Activated CD4-positive, alpha-beta memory T cell treated with anti-CD3 and anti-CD28 coated beads, Interleukin-2, amount 10 ng/mL, durations not matched to agents 7 days and 5 days (primary cell): ENCODE data around the gene MICAL1. TPM values are rescaled to one million over a fixed set of nuclear protein-coding genes. Genes with fewer than 3 reads are reported as not detected.

ENCODE experiments used
- CTCF ChIA-PET: fragments of 350-600 bp; sonication (Branson Sonifier 250); formaldehyde crosslinking; loops from one replicate; lab custom pipeline; 2021; ENCODE audit warnings: antibody characterized with exemption, inconsistent platforms; lab: Charles Lee
- POLR2A ChIA-PET: fragments of 350-600 bp; sonication (Branson Sonifier 250); formaldehyde crosslinking; loops from one replicate; lab custom pipeline; 2021; ENCODE audit warnings: antibody characterized with exemption; lab: Charles Lee
- DNase-seq: peaks from one replicate; pipeline ENCODE4 v3.0.0-alpha.2; 2020
- H3K27ac Mint-ChIP-seq: one replicate; pipeline ENCODE4 v1.8.0; 2021; ENCODE audit warnings: mild to moderate bottlenecking, mixed read lengths
- H3K27me3 Mint-ChIP-seq: one replicate; pipeline ENCODE4 v1.8.0; 2021; ENCODE audit warnings: mixed read lengths
- H3K36me3 Mint-ChIP-seq: one replicate; pipeline ENCODE4 v1.8.0; 2021; ENCODE audit warnings: low read depth, mixed read lengths
- H3K4me1 Mint-ChIP-seq: one replicate; pipeline ENCODE4 v1.8.0; 2021; ENCODE audit warnings: mixed read lengths
- H3K4me3 Mint-ChIP-seq: one replicate; pipeline ENCODE4 v1.8.0; 2021; ENCODE audit warnings: mild to moderate bottlenecking, mixed read lengths
- H3K9me3 Mint-ChIP-seq: one replicate; pipeline ENCODE4 v1.8.0; 2021; ENCODE audit warnings: mixed read lengths
- total RNA-seq, 2 experiments: library from RNA; stranded (reverse); gene quantifications; one replicate each; pipeline ENCODE4 v1.2.3, GENCODE V29; 2021

MICAL1 gene
- total RNA-seq, 2 experiments from 2014 or later, result 125 to 128 TPM

GRCh38 chr6:109485266-109485935 lies 29.8 kb upstream of the MICAL1 start:
- H3K27me3 Mint-ChIP-seq, result peaks cover 2% of the 10 kb centered on the region
- no peak for DNase-seq
- peaks cover 34% of the 10 kb centered on the region for H3K4me1 Mint-ChIP-seq
- H3K36me3 Mint-ChIP-seq, result peaks cover 19% of the 10 kb centered on the region
- H3K27ac Mint-ChIP-seq, result no peak overlapping the region
- ChIA-PET CTCF (no interaction called here), POLR2A (interaction anchor here (0.6 to 8.1 kb wide), 5 partner anchors 29 to 102 kb away, joined by 3 to 139 read pairs (median 6); partner anchors contain the start of genes MICAL1, PPIL6 and SMPD2)
- H3K9me3 Mint-ChIP-seq, result no peaks in the 10 kb centered on the region
- H3K4me3 Mint-ChIP-seq, result no peak overlapping the region

GRCh38 chr6:109484122-109484521 lies 28.6 kb upstream of the MICAL1 start:
- DNase-seq, result no peak
- POLR2A ChIA-PET, result interaction anchor here (0.8 to 8.1 kb wide), 2 partner anchors 28 to 41 kb away, joined by 3 to 139 read pairs; partner anchors contain the start of gene MICAL1

DNA sequence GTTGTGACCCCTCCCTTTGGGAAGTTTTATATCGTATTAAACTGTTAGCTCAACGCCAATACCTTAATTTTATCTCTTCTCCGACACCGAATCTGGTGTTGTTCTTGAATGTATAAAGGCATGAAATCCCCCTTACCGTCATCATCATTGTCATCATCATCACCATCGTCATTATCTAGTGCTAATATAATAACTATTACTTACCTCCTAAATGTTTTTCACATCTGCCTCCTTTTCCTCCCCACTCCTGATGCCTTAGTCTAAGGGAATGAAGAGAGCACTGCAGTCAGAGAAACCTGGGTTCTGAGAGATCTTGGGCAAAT lies 28.1 kb upstream of the MICAL1 start:
- CTCF ChIA-PET, result no interaction called here
- Mint-ChIP-seq H3K9me3 (no peaks in the 10 kb centered on the region), H3K4me3 (peak overlapping the region; percentile 63), H3K27me3 (peaks cover 2% of the 10 kb centered on the region), H3K27ac (peak overlapping the region; percentile 27), H3K4me1 (peaks cover 40% of the 10 kb centered on the region), H3K36me3 (peaks cover 32% of the 10 kb centered on the region)
- DNase-seq, result no peak
- POLR2A ChIA-PET, result interaction anchor here (2.0 to 8.1 kb wide), 2 partner anchors 27 to 389 kb away, joined by 9 to 139 read pairs; partner anchors contain the start of genes CEP57L1, MICAL1 and SESN1

More at GRCh38 chr6:109484122-109484521, 28.6 kb upstream of the MICAL1 start:
- Mint-ChIP-seq H3K27ac (peak overlapping the region; percentile 21), H3K4me3 (peak overlapping the region; percentile 63), H3K9me3 (no peaks in the 10 kb centered on the region), H3K27me3 (peaks cover 2% of the 10 kb centered on the region), H3K4me1 (peaks cover 36% of the 10 kb centered on the region), H3K36me3 (peaks cover 27% of the 10 kb centered on the region)
- CTCF ChIA-PET, result no interaction called here

GRCh38 chr6:109482905-109483734 lies 27.5 kb upstream of the MICAL1 start, which contains the start of gene ZBTB24:
Gene ZBTB24, minus strand, starts transcription at chr6:109483219. Its CDS starts 1,193 bp downstream, at chr6:109482026.
- DNase-seq, result peak; percentile 91
- Mint-ChIP-seq H3K4me3 (peak within 1 kb of the TSS; percentile 98), H3K9me3 (no peaks in the 10 kb centered on the region), H3K27ac (peak within 1 kb of the TSS; percentile 88), H3K36me3 (peaks cover 36% of the 10 kb centered on the region), H3K4me1 (peaks cover 46% of the 10 kb centered on the region), H3K27me3 (peaks cover 2% of the 10 kb centered on the region)
- ChIA-PET CTCF (interaction anchor here (0.6 to 1.5 kb wide), 10 partner anchors 8 to 100 kb away, joined by 3 to 13 read pairs (median 4); partner anchors contain the start of genes CD164, MICAL1, PPIL6 and SMPD2), POLR2A (interaction anchor here (1.0 to 8.1 kb wide), 9 partner anchors 9 to 388 kb away, joined by 3 to 139 read pairs (median 25); partner anchors contain the start of genes CD164, CEP57L1, MICAL1 and PPIL6)

DNA sequence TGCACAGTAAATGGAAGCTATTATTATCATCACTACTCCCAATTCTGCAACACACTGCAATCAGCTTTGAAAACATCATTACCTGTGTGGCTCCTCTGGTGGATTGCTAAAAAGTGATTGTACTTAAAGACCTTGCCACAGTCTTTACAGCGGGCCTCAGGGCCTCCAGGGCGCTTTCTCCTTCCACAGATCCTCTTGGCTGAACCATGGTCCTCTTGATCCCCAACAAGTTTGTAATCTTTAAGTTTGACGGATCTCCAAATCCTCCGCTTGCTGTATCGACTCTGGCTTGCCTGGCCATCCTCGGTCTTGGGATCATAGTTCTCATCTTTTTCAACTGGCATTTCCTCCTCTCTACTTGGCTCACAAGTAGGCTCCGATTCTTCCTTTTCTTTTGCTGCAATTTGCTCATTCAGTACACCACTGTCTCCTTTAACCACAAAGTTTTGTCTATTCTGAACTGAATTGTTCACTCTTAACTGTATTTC lies 25.5 kb upstream of the MICAL1 start:
- H3K9me3 Mint-ChIP-seq, result no peaks in the 10 kb centered on the region
- peaks cover 54% of the 10 kb centered on the region for H3K36me3 Mint-ChIP-seq
- DNase-seq, result no peak
- ChIA-PET POLR2A (interaction anchor here (1.1 to 8.1 kb wide), 8 partner anchors 10 to 99 kb away, joined by 3 to 139 read pairs (median 26); partner anchors contain the start of genes CD164, MICAL1, PPIL6 and SMPD2), CTCF (interaction anchor here (1.6 to 2.6 kb wide), 6 partner anchors 10 to 559 kb away, joined by 5 to 13 read pairs (median 5); partner anchors contain the start of gene MICAL1)
- H3K27ac Mint-ChIP-seq, result peak overlapping the region; percentile 88
- peaks cover 65% of the 10 kb centered on the region for H3K4me1 Mint-ChIP-seq
- H3K4me3 Mint-ChIP-seq, result peak overlapping the region; percentile 98
- no peaks in the 10 kb centered on the region for H3K27me3 Mint-ChIP-seq

DNA sequence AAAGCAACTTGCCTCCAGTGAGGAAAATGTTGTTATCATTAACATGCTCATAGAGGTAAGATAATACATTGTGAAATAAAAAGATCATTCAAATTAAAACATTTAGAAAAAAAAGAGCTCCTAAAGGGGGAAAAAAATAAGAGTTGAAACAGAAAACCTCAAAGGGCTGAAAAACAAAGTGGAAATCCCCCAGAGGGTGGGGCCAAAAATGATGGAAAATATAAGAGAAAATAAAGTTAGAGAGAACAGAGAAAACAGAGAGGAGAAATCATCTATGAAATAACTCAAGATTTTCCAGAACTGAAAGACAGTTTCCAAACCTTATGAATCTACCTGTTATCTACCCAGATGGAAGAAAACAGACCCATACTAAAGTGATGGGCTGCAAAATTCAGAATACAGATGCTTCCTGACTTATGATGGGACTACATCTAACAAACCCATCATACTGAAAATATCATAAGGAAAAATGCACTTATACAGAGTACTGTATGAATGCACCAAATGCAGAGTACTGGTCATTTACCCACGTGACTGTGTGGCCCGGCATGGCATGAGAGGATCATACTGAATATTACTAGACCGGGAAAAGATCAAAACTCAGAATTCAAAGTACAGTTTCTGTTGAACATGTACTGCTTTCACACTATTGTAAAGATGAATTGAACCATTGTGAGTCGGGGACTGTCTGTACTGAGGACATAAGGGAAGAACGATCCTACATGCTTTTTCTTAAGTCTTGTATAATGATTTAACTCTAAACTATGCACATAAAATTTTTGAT lies 23.5 kb upstream of the MICAL1 start:
- H3K36me3 Mint-ChIP-seq, result peaks cover 69% of the 10 kb centered on the region
- POLR2A ChIA-PET, result interaction anchor here (0.6 to 8.1 kb wide), 12 partner anchors 8 to 384 kb away, joined by 3 to 139 read pairs (median 6); partner anchors contain the start of genes CD164, MICAL1, PPIL6 and SESN1
- H3K27ac Mint-ChIP-seq, result peak overlapping the region; percentile 67

GRCh38 chr6:109478222-109478805 lies 22.7 kb upstream of the MICAL1 start:
- CTCF ChIA-PET, result interaction anchor here (0.6 to 0.7 kb wide), 3 partner anchors 18 to 317 kb away, joined by 3 to 4 read pairs (median 3); no protein-coding TSS in a partner anchor

More for the DNA sequence above, 23.5 kb upstream of the MICAL1 start:
- Mint-ChIP-seq H3K9me3 (no peaks in the 10 kb centered on the region), H3K4me3 (peak overlapping the region; percentile 74), H3K4me1 (peaks cover 74% of the 10 kb centered on the region), H3K27me3 (no peaks in the 10 kb centered on the region)
- DNase-seq, result no peak
- CTCF ChIA-PET, result interaction anchor here (0.6 to 2.6 kb wide), 7 partner anchors 12 to 316 kb away, joined by 3 to 13 read pairs (median 5); partner anchors contain the start of gene MICAL1

DNA sequence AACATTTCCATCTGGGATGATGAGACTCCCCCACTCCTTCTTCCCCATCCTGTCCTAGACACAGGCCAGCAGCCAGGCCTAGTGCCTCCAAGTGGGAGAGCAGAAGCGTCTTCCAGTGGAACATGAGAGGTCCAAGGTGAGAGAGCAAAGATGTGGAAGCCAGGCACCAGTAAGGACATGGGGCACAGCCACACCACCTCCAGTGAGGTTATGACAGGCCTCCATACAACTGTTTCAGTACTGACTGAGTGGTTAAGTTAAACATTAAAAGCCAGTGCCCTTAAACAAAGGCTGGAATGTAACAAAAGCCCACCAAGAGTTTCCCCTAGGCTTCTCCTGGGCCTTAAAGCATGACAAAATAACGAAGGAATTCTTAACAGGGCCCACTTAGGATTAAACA lies 22.2 kb upstream of the MICAL1 start:
- CTCF ChIA-PET, result interaction anchor here (0.6 kb wide), 1 partner anchor 17 kb away, joined by 3 read pairs; no protein-coding TSS in a partner anchor
- H3K4me3 Mint-ChIP-seq, result peak overlapping the region; percentile 74
- H3K27me3 Mint-ChIP-seq, result no peaks in the 10 kb centered on the region
- H3K9me3 Mint-ChIP-seq, result no peaks in the 10 kb centered on the region
- no peak for DNase-seq
- peak overlapping the region; percentile 67 for H3K27ac Mint-ChIP-seq
- peaks cover 82% of the 10 kb centered on the region for H3K36me3 Mint-ChIP-seq
- H3K4me1 Mint-ChIP-seq, result peaks cover 80% of the 10 kb centered on the region
- POLR2A ChIA-PET, result interaction anchor here (3.0 kb wide), 1 partner anchor 95 kb away, joined by 9 read pairs; the partner anchor contains the start of gene CD164

More at GRCh38 chr6:109478222-109478805, 22.7 kb upstream of the MICAL1 start:
- Mint-ChIP-seq H3K4me1 (peaks cover 74% of the 10 kb centered on the region), H3K36me3 (peaks cover 76% of the 10 kb centered on the region), H3K4me3 (peak overlapping the region; percentile 74), H3K27me3 (no peaks in the 10 kb centered on the region), H3K9me3 (no peaks in the 10 kb centered on the region), H3K27ac (peak overlapping the region; percentile 67)
- POLR2A ChIA-PET, result interaction anchor here (0.6 to 8.1 kb wide), 8 partner anchors 13 to 384 kb away, joined by 3 to 139 read pairs (median 4); partner anchors contain the start of genes CD164, MICAL1 and SESN1
- DNase-seq, result no peak

DNA sequence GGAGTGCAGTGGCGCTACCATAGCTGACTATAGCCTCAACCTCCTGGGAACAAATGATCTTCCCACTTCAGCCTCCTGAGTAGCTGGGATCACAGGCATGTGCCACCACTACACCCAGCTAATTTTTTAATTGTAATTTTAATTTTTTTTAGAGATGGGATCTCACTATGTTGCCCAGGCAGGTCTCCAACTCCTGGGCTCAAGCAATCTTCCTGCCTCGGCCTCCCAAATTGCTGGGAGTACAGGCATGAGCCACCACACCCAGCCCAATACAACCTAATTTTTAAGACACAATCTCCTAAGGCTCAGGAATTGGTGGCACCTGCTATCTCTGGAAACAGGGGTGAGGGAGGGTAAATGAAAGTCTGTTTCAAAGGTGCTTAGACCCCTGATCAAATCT lies 21.6 kb upstream of the MICAL1 start:
- peaks cover 85% of the 10 kb centered on the region for H3K36me3 Mint-ChIP-seq
- peak overlapping the region; percentile 74 for H3K4me3 Mint-ChIP-seq
- no peak for DNase-seq
- POLR2A ChIA-PET, result no interaction called here
- CTCF ChIA-PET, result no interaction called here
- no peaks in the 10 kb centered on the region for H3K27me3 Mint-ChIP-seq
- H3K4me1 Mint-ChIP-seq, result peaks cover 83% of the 10 kb centered on the region
- no peak overlapping the region for H3K27ac Mint-ChIP-seq
- H3K9me3 Mint-ChIP-seq, result no peaks in the 10 kb centered on the region

GRCh38 chr6:109475625-109476024 lies 20.1 kb upstream of the MICAL1 start:
- CTCF ChIA-PET, result no interaction called here
- POLR2A ChIA-PET, result interaction anchor here (0.7 to 1.2 kb wide), 3 partner anchors 10 to 22 kb away, joined by 3 to 4 read pairs (median 3); no protein-coding TSS in a partner anchor
- H3K9me3 Mint-ChIP-seq, result no peaks in the 10 kb centered on the region
- H3K36me3 Mint-ChIP-seq, result peaks cover 86% of the 10 kb centered on the region
- peaks cover 84% of the 10 kb centered on the region for H3K4me1 Mint-ChIP-seq
- DNase-seq, result no peak
- no peaks in the 10 kb centered on the region for H3K27me3 Mint-ChIP-seq
- H3K4me3 Mint-ChIP-seq, result no peak overlapping the region
- H3K27ac Mint-ChIP-seq, result peak overlapping the region; percentile 29

- no peaks in the 10 kb centered on the region for H3K9me3 Mint-ChIP-seq
These were observed 19.4 kb upstream of the MICAL1 start for GRCh38 chr6:109474995-109475394.

More at GRCh38 chr6:109474995-109475394, 19.4 kb upstream of the MICAL1 start:
- peaks cover 88% of the 10 kb centered on the region for H3K36me3 Mint-ChIP-seq
- CTCF ChIA-PET, result interaction anchor here (0.7 kb wide), 1 partner anchor 10 kb away, joined by 3 read pairs; no protein-coding TSS in a partner anchor
- no peak for DNase-seq
- no peaks in the 10 kb centered on the region for H3K27me3 Mint-ChIP-seq
- POLR2A ChIA-PET, result interaction anchor here (0.6 kb wide), 1 partner anchor 113 kb away, joined by 3 read pairs; no protein-coding TSS in a partner anchor
- H3K4me1 Mint-ChIP-seq, result peaks cover 80% of the 10 kb centered on the region
- H3K4me3 Mint-ChIP-seq, result no peak overlapping the region
- peak overlapping the region; percentile 28 for H3K27ac Mint-ChIP-seq
